Measurements from ENCODE around the gene RANBP10. TPM values are rescaled to one million over a fixed set of nuclear protein-coding genes. Genes with fewer than 3 reads are reported as not detected.

RANBP10 gene
- total RNA-seq, 1 donor from 2014 or later, result 34.1 TPM

GRCh38 chr16:67707790-67708189 is 98.6 kb downstream of the RANBP10 start:
- no peak for DNase-seq (ENCODE audit: low spot score, unreplicated experiment)
- no peak for TF ChIP-seq CTCF (IDR thresholded peaks at IDR 0.05; ENCODE audit: unreplicated experiment)
- Mint-ChIP-seq H3K36me3 (ENCODE audit: insufficient read depth) (peaks cover 9% of the 10 kb centered on the region), H3K4me3 (ENCODE audit: low read depth) (no peak overlapping the region), H3K27ac (no peak overlapping the region), H3K9me3 (ENCODE audit: low read depth) (no peaks in the 10 kb centered on the region), H3K27me3 (no peaks in the 10 kb centered on the region), H3K4me1 (ENCODE audit: low read depth) (peaks cover 4% of the 10 kb centered on the region)

- peaks cover 9% of the 10 kb centered on the region for H3K36me3 Mint-ChIP-seq (ENCODE audit: insufficient read depth)
- DNase-seq (ENCODE audit: low spot score, unreplicated experiment), result no peak
- H3K9me3 Mint-ChIP-seq (ENCODE audit: low read depth), result no peaks in the 10 kb centered on the region
- no peak for TF ChIP-seq CTCF (IDR thresholded peaks at IDR 0.05; ENCODE audit: unreplicated experiment)
- no peak overlapping the region for H3K27ac Mint-ChIP-seq
- peaks cover 4% of the 10 kb centered on the region for H3K4me1 Mint-ChIP-seq (ENCODE audit: low read depth)
- no peak overlapping the region for H3K4me3 Mint-ChIP-seq (ENCODE audit: low read depth)
- no peaks in the 10 kb centered on the region for H3K27me3 Mint-ChIP-seq
Measured at GRCh38 chr16:67707210-67707609, 99.2 kb downstream of the RANBP10 start.

GRCh38 chr16:67704110-67704509 is 102.2 kb downstream of the RANBP10 start:
- no peak for TF ChIP-seq CTCF (IDR thresholded peaks at IDR 0.05; ENCODE audit: unreplicated experiment)
- Mint-ChIP-seq H3K9me3 (ENCODE audit: low read depth) (no peaks in the 10 kb centered on the region), H3K27me3 (no peaks in the 10 kb centered on the region), H3K36me3 (ENCODE audit: insufficient read depth) (peaks cover 1% of the 10 kb centered on the region), H3K27ac (no peak overlapping the region), H3K4me3 (ENCODE audit: low read depth) (no peak overlapping the region), H3K4me1 (ENCODE audit: low read depth) (no peaks in the 10 kb centered on the region)
- no peak for DNase-seq (ENCODE audit: low spot score, unreplicated experiment)

- DNase-seq (ENCODE audit: low spot score, unreplicated experiment), result no peak
- H3K27ac Mint-ChIP-seq, result no peak overlapping the region
- H3K4me1 Mint-ChIP-seq (ENCODE audit: low read depth), result no peaks in the 10 kb centered on the region
- H3K9me3 Mint-ChIP-seq (ENCODE audit: low read depth), result no peaks in the 10 kb centered on the region
- H3K4me3 Mint-ChIP-seq (ENCODE audit: low read depth), result no peak overlapping the region
- TF ChIP-seq CTCF (IDR thresholded peaks at IDR 0.05; ENCODE audit: unreplicated experiment), result no peak
- H3K27me3 Mint-ChIP-seq, result no peaks in the 10 kb centered on the region
- peaks cover 4% of the 10 kb centered on the region for H3K36me3 Mint-ChIP-seq (ENCODE audit: insufficient read depth)
Measured at GRCh38 chr16:67703626-67704025, 102.7 kb downstream of the RANBP10 start.

DNA sequence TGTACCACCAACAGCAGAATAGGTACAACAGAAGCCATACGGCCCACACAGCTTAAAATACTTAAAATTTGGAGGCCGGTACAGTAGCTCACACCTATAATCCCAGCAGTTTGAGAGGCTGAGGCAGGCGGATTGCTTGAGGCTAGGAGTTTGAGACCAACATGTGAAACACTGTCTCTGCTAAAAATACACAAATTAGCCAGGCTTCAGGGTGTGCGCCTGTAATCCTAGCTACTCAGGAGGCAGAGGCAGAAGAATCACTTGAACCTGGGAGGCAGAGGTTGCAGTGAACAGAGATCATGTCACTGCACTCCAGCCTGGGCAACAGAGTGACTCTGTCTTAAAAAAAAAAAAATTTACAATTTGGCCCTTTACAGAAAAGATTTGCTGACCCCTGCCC is 104.2 kb downstream of the RANBP10 start:
- no peak for DNase-seq (ENCODE audit: low spot score, unreplicated experiment)
- Mint-ChIP-seq H3K27ac (no peak overlapping the region), H3K36me3 (ENCODE audit: insufficient read depth) (peaks cover 5% of the 10 kb centered on the region), H3K4me3 (ENCODE audit: low read depth) (no peak overlapping the region), H3K9me3 (ENCODE audit: low read depth) (no peaks in the 10 kb centered on the region), H3K27me3 (no peaks in the 10 kb centered on the region), H3K4me1 (ENCODE audit: low read depth) (no peaks in the 10 kb centered on the region)
- no peak for TF ChIP-seq CTCF (IDR thresholded peaks at IDR 0.05; ENCODE audit: unreplicated experiment)
